Measurements from ENCODE around the gene RFX5.
"Not testable (repeated sequence)": the region's sequence is repeated elsewhere in the genome, so short reads cannot be mapped to it uniquely, and the experiment has no call there.

Gene RFX5

DNA sequence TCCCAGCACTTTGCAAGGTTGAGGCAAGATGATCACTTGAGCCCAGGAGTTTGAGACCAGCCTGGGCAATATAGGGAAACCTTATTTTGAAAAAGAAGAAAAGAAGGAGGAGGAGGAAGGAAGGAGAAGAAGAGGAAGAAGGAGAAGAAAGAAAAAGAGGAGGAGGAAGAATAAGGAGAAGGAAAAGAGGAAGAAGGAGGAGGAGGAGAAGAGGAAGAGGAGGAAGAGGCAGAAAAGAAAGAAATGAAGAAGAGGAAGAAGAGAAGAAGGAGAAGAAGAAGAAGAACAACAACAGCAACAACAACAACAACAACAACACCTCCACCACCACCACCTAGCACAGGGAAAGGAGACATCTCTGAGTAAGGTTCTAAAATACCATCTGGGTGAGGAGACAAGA, 14.8 kb upstream of the RFX5 start:
- DNase-seq: no peak

GRCh38 chr1:151356696-151357095, 9.6 kb upstream of the RFX5 start:
- no peak for DNase-seq

- no peak for DNase-seq
These were observed 5.1 kb upstream of the RFX5 start for GRCh38 chr1:151352021-151352718.

DNA sequence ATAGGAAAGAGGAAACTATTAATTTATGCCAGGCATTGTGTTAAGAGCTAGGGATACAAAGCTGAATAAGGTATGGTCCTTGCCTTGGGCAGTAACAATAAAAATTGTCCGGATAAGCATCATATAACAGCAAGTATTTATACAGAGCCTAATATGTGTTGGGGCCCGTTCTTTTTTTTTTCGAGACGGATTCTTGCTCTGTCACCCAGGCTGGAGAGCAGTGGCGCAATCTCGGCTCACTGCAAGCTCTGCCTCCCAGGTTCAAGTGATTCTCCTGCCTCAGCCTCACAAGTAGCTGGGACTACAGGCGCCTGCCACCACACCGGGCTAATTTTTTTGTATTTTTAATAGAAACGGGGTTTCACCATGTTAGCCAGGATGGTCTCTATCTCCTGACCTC, 3.3 kb upstream of the RFX5 start:
- DNase-seq: not testable (repeated sequence)

DNA sequence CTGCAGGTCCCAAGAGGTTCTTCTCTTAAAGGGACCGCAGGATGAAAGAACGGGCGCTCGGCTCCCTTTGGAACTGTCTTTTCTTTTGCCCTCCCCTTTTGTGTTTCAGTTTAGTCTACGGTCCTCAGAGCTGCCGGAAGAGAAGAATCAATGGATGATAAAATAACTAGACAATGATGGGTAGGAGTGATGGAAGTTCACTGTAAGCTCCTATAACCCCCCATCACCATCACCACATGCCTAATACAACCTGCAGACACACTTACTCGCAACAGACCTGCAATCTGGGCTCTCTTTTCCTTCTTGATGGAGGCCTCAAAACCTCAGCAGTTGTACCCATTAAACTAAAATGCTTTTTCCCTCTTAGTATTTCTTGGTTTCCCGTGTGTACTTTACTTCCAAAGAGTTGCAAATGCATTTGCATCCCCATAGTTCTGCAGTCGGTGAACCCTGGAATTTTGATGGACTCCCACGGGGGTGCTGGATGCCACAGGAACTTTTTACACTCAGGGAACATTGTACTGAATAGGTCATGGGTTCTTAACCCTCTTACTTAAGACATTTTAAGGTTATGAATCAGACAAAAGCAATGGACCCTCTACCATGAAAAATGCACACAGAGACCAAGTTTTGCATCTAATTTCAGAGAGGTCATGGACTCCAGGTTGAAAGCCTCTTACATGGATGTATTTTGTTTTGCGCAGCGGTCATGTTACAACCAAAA, 633 bp upstream of the RFX5 start:
- peak; percentile 27 for DNase-seq

DNA sequence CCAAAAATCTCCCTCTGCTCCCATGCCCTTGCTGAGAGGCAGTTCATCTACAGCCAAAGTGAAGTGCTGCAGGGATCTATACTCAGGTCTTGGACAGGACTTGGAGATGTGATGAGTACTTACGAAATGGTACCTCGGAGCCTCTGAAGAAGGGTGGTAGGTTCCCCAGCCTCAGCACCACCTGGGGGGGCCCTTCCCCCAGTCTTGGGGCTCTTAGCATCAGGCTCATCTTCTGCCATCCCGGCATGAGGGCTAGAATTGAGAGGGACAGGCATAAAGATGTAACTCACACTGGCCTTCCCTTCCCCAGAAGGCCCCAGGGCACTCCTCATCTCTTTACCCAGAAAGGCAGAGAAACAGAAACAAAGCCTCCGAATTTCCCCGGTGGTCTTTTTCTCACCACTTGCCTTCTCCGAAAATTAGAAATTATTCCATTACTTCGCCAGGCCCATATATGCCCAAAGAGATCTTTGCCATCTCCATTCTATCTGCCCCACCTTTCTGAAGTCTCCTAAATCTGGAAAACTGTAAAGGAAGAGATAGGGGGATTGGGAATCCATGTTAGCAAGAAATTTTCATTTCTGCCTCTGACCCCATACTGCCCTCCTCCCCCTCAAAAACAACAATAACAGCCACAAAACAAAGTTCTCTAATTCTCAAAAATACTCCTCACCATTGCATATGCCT, 827 bp downstream of the RFX5 start:
- DNase-seq: no peak

DNA sequence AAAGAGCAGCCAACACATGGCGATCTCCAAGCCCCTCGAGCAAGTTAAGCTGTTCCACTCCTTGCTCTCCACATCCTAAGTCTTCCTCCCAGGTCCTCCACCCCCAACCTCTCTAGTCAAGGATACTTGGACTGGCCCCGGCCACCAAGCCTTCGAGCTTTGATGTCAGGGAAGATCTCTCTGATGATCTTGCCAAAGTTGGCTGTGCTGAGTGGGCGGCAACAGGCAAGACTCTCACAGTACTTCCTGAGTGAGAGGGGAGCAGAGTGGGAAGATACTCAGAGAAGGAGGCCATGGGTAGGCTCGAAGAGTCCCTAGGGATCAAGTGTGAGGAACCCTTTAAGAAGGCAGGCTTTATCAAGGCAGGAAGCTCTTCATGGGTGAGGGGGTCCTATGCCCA, 2.8 kb downstream of the RFX5 start:
- DNase-seq: no peak

DNA sequence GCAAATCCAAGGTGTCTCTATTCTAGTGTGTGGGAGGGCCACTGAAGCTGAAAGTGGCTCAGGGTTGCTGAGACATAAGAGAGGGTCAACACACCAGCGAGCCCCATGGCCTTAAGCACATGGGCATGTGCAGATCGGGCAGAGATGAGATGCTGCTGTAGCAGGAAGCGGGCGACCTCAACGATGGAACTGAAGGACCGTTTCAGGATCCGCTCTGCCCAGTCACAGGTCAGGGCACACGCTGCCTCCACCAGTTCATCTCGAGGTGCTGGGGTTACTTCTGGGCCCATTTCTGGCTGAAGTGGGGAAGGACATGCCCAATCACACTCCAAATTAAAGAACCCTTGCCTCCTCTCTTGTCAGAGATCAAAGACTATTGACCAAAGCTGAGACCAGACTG, 3.5 kb downstream of the RFX5 start:
- no peak for DNase-seq

- DNase-seq: no peak
These were observed 4.5 kb downstream of the RFX5 start for GRCh38 chr1:151342569-151342968.

- no peak for DNase-seq
These were observed 5.0 kb downstream of the RFX5 start for GRCh38 chr1:151342021-151342420.

DNA sequence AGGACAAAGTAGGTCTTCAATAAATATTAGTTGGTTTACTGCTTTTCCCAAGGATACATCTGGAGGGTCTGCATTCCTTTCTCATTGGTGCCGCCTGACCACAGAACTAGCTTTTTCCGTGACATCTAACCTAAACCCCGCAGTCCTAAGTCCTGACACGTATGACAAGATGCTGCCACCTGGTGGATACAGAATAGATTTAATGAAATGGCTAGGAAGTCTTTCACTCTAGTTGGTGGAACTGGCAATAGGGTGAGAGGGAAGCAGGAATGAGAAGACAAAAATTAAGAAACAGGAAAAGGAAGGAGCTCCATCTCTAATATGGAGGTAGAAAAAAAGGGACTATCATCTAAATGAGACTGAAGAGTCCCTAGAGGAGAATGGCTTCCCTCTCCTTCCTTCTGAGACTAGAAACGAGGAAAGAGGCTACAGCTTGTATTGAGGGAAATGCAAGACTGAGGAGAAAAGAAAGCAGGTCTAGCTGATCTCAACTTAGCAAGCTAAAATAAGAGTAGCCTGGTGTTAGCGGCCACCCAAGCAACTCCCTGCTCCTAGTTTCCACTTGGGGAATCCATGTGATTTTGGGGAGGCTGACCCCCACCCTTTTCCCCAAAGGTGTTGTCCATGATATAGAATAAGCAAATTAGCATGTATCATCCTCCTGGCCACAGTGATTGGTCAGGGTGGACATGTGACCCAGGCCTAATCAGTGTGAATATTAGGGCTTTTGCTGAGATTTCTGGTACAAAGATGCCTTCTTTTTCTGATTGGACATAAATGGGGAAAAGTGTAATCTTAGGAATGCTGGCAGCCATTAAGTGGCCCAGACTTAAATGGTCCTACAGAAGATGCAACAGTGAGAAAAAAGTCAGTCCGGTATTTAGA, 5.9 kb downstream of the RFX5 start:
- DNase-seq: peak; percentile 88

DNA sequence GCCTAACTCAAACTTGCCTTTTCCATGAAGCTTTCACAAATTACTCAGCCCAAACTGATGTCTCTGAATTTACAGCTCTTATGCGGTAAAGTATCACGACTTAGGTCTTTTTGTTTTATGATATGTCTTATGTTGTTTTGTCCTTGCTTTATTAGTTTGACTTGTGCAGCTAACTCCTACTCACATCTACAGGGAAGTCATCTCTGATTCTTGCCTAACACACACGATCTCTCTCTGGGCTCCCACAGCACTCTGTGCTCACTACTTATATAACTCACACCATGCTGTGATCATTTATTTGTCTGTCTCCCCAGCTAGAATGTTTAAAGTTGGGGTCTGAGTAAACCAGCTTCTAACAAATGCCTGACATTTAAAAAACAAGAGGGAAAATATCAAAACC, 10.5 kb downstream of the RFX5 start:
- DNase-seq: no peak

GRCh38 chr1:151334822-151335221, 12.2 kb downstream of the RFX5 start:
- no peak for DNase-seq

DNA sequence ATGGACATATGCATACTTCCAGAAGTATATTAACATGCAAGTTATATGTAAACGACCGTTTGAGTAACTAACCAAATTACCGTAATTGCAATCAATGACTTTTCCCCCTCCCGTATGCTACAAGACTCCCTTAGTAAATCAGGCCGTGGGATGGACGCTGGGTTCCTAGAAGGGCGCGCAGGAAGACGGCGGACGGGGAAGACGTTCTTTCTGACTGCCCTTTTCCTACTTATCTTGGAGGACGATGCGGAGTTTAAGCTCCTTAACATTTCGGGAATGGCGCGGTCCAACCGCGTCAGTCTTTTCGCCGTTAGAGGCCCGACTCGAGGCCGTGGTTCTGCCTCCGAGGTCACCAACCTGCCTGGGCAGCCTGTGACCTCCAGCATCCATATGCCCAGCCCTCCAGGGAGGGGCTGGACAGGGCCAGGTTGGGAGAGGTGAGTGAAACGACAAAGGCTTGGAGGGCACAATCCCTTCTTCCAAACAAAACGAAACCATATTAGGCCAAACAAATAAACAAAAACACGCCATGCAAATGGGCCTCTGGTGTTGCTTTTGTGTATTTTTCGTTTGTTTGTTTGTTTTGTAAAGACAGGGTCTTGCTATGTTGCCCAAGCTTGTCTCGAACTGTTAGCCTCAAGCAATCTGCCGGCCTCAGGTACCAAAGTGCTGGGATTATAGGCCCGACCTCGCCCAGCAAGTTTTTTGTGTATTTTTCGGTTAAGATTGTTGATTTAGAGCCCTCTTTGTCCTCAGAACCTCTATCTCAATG, 19.0 kb downstream of the RFX5 start:
- no peak for DNase-seq

DNA sequence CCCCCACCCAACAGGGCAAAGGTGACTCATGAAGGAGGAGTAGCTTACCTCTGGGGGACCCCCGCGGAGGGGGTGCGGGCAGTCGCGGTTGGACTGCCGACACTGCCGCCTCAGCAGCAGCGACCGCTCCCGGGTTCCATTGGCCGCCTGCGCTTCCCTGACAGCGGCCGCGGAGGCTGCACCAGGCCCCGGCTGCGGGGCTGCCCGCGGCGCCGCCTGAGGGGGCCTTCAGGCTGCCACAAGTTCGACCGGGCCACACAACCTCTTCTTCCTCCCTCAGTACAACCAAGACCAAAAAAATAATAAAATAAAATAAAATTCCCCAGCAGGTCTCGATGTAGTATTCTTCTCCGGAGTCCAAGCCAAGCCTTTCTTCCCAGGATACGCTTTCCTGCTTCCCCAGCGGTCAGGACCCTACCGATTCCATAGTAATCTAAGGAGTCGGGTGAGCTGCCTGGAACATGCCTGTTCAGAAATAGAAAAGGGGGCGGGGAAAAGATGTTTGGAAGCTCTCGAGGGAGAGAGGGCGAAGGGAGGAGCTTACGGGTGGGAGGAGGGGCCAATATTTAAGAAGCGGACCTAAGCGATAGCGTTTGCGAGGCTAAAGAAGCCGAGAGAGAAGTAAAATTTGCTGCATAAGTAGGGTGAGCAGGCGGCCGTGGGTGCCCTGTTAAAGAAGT, 19.7 kb downstream of the RFX5 start, which contains the start of gene PI4KB:
TSS of gene PI4KB (minus strand) at position 194 of the 680 bp plus-strand sequence. CDS start 10,935 bp downstream, outside the sequence.
- peak; percentile 99 for DNase-seq

DNA sequence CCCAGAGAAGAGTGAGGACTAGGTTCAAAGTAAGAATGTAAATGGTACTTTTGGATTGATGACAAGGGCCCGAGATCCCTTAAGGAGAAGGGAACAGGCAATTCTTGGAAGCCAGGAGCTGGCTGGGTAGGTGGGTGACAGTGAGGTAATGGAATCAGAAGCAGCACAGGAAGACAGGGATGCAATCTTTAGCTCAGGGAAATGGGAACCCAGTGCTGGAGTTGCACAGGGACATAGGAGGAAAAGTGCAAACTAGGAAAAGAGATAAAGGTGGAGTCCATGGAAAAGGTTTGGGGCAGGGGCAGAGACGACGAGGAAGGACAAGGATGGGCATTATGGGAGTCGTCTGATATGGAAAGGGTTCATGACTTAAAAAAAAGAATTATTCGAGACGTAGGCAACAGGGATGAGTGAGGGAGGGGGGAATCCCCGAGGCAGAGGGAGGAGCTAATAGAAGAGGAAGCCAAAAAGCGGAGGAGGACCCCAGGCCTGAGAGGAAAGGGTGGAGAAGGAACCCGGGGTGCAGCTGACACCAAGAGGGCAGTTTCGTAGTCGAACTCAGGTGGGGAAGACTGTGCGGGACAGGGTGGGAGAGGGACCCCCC, 20.3 kb downstream of the RFX5 start:
- peak; percentile 62 for DNase-seq

- DNase-seq: peak; percentile 38
These were observed 21.2 kb downstream of the RFX5 start for GRCh38 chr1:151325646-151326429.

- peak; percentile 49 for DNase-seq
These were observed 21.8 kb downstream of the RFX5 start for GRCh38 chr1:151325231-151325630.

GRCh38 chr1:151324390-151324930, 22.6 kb downstream of the RFX5 start:
- no peak for DNase-seq

DNA sequence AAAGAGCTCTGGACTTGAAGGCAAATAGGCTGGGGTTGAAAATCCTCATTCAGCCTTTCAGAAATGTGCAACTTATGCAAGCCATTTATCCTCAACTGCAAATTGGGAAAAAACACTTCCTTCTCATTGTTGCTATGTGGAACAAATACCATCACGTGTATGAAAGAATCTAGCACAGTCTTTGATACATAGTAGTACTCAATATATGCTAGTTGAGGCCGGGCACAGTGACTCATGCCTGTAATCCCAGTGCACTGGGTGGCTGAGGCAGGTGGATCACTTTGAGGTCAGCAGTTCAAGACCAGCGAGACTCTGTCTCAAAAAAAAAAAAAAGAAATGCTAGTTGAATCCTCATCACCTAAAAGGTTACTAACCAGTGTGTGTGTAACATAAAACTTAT, 28.1 kb downstream of the RFX5 start:
- no peak for DNase-seq
